Tibial artery (tissue), 4 donors: ENCODE measurements around the gene GRIN3A.
A peak's percentile ranks its signal among the peaks of the same experiment; 100 is the strongest.

Experiments
- DNase-seq, 2 donors: peaks; one replicate each; pipeline ENCODE4 v3.0.0-alpha.2; 2019
- H3K27ac ChIP-seq, 2 donors: fragments of 200-600 bp; sonication (generic) in 1 of 2; 1 replicate in 1 of 2; 2 replicates in 1 of 2; pipeline ENCODE4 v1.5.1; 2018 to 2019; ENCODE audit warnings: mild to moderate bottlenecking in 1 of 2
- H3K27me3 ChIP-seq, 2 donors: fragments of 200-600 bp; sonication (generic) in 1 of 2; one replicate each; pipeline versions ENCODE4 v1.5.1 to v1.6.0; 2016 to 2019
- H3K36me3 ChIP-seq, 3 donors: fragments of 200-600 bp; sonication (generic) in 2 of 3; one replicate each; pipeline ENCODE4 v1.5.1; 2016 to 2019; ENCODE audit warnings: mild to moderate bottlenecking in 2 of 3
- H3K4me1 ChIP-seq, 4 donors: fragments of 200-600 bp; sonication (generic) in 2 of 4; 1 replicate in 3 of 4; 2 replicates in 1 of 4; pipeline ENCODE4 v1.5.1; 2016 to 2019
- H3K4me3 ChIP-seq, 2 donors: fragments of 200-600 bp; sonication (generic) in 1 of 2; 1 replicate in 1 of 2; 2 replicates in 1 of 2; pipeline ENCODE4 v1.5.1; 2018 to 2019; ENCODE audit warnings: mild to moderate bottlenecking in 2 of 2
- H3K9me3 ChIP-seq, 3 donors: fragments of 200-600 bp; sonication (generic) in 1 of 3; one replicate each; pipeline ENCODE4 v1.5.1; 2016 to 2019
- intact Hi-C: fragments of 100-400 bp; cut with DNase I; formaldehyde crosslinking; loops from one replicate; pipeline ENCODE4 v1.15.0; 2023; ENCODE audit warnings: low total_unique reads
- TF ChIP-seq, protein P1 (sequence below), 2 experiments: fragments of 200-600 bp in 1 of 2; fragments of 450-650 bp in 1 of 2; IDR thresholded peaks; one replicate each; pipeline ENCODE4 v1.5.1; 2017 to 2019; ENCODE audit warnings: antibody characterized with exemption in 2 of 2, mild to moderate bottlenecking in 1 of 2, moderate library complexity in 1 of 2

The GRIN3A gene

DNA sequence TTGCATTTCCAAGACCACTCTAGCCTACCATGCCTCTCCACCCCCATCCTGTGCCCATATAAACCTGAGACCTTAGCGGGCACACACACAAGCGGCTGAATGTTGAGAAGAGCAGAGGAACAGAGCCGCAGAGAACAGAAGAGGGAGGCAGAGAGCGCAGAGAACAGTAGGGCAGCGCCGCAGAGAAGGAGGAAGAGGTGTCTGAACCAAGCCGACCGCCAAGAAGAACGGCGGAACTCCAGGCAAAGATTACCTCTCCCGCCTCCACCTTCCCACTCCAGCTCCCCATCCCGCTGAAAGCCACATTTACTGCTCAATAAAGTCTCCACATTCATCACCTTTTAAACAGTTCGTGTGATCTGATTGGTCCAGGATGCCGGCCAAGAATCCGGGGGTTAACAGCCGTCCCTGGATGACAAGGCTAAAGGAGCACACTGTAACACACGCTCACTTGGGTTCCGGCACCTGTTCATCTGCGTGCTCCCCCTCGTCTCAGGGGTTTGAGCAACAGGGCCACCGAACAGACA is 33.2 kb downstream of the GRIN3A start:
- Histone ChIP-seq H3K4me1 (no peaks in the 10 kb centered on the region), H3K9me3 (no peaks in the 10 kb centered on the region), H3K4me3 (peak overlapping the region in 1 of 2 donors; percentile 15), H3K27ac (no peak overlapping the region), H3K27me3 (no peaks in the 10 kb centered on the region), H3K36me3 (no peaks in the 10 kb centered on the region)
- TF ChIP-seq, protein P1, sequence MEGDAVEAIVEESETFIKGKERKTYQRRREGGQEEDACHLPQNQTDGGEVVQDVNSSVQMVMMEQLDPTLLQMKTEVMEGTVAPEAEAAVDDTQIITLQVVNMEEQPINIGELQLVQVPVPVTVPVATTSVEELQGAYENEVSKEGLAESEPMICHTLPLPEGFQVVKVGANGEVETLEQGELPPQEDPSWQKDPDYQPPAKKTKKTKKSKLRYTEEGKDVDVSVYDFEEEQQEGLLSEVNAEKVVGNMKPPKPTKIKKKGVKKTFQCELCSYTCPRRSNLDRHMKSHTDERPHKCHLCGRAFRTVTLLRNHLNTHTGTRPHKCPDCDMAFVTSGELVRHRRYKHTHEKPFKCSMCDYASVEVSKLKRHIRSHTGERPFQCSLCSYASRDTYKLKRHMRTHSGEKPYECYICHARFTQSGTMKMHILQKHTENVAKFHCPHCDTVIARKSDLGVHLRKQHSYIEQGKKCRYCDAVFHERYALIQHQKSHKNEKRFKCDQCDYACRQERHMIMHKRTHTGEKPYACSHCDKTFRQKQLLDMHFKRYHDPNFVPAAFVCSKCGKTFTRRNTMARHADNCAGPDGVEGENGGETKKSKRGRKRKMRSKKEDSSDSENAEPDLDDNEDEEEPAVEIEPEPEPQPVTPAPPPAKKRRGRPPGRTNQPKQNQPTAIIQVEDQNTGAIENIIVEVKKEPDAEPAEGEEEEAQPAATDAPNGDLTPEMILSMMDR (IDR thresholded peaks at IDR 0.05), result no peak
- DNase-seq, result peak in 1 of 2 donors; percentile 65
- intact Hi-C loops, result no loop called here

DNA sequence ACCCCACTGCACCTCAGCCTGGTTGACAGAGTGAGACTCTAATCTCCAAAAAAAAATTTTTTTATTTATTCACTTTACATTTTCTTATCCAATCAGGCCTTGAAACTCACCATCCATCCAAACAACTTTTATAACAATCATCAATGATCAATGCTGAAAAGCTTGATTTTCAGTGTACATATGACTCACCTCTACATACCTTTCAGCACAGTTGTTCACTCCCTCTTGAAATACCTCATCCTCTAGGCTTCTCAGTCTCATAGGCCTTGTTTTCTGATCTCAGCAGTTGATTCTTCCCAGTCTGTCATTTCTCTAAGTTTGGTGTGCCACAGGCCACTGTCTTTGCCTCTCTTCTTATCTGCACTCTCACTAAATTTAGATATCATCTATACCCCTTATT is 36.2 kb downstream of the GRIN3A start:
- Histone ChIP-seq H3K9me3 (peaks cover 0 to 10% (median 6%) of the 10 kb centered on the region in 3 donors), H3K4me3 (no peak overlapping the region), H3K4me1 (no peaks in the 10 kb centered on the region), H3K36me3 (no peaks in the 10 kb centered on the region), H3K27me3 (no peaks in the 10 kb centered on the region), H3K27ac (no peak overlapping the region)
- no peak for DNase-seq
- intact Hi-C loops, result no loop called here
- TF ChIP-seq, protein P1 (IDR thresholded peaks at IDR 0.05), result no peak

DNA sequence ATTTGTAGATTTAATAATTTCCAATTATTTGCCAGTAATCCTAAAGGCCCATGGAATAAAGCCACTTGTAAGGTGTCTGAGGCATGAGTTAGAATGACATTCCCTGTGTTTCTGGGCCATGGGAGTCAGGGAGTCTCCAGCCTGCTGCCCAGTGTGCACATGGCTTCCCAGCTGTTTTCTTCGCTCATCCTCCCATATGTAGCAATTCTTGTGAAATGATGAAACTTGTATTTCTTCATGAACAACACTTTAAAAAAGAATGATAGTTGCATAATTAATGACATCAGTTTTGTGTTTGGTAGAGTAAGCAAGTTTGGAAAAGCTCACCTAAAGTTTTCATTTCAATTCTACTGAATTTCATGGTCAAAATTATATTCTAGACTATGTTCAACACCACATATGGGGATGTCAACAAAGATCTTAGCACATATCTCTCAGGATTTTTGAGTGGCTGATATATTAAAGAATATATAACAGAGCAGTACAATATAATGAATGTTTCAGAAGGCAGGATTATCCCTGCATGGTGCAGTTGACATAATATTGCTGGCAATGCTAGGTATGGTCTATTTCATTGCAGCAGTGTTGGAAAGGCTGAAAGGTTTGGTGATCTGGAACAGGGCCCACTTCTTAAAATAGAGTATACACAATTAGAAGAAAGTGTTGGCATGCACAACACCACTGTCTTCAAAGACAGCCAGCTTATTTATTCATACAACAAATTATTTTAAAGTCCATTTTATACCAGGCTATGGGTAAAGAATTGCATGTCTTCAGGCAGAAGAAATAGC is 44.7 kb downstream of the GRIN3A start:
- H3K4me3 ChIP-seq, result no peak overlapping the region
- H3K4me1 ChIP-seq, result no peaks in the 10 kb centered on the region
- intact Hi-C loops, result no loop called here
- peaks cover 0 to 5% (median 0%) of the 10 kb centered on the region in 3 donors for H3K9me3 ChIP-seq
- no peaks in the 10 kb centered on the region for H3K36me3 ChIP-seq
- H3K27me3 ChIP-seq, result no peaks in the 10 kb centered on the region
- DNase-seq, result no peak
- H3K27ac ChIP-seq, result no peak overlapping the region
- TF ChIP-seq, protein P1 (IDR thresholded peaks at IDR 0.05), result no peak

DNA sequence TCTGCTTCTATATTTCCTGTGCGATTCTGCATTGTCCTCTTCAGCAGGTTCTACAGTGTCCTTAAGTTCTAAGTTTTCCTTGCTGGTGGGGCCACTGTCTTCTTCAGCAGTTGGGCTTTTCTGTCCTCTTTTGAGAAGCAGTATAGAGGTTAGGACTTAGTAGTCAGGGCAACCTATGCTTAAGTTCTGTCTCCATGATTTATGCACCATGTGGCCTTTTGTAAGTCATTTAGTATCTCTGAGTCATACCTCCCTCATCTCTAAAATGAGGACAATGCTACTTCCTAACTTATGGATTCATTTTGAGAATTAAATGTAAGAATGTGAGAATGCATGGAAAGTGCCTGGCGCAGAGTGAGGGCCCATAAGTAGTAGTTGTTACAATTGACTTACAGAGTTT is 46.8 kb downstream of the GRIN3A start:
- DNase-seq, result no peak
- H3K27ac ChIP-seq, result no peak overlapping the region
- intact Hi-C loops, result no loop called here

DNA sequence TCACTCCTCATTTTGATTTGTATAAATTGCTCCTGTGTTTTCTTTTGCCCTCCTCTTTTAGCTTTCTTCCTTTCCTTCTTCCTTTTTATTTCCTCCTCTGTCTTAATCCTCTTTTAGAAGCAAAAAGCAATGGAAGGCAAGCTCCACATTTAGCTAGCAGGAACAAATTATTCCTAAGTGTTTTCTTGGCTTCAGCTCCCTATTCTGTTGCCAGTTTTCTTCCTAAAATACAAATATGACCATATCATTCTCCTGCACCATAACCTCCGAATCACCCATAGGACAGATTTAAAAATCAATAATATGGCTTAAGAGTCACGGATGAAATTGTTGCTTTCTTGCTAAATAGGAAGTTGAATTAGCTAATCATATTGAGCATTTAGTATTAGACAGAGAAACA is 49.4 kb downstream of the GRIN3A start:
- Histone ChIP-seq H3K36me3 (no peaks in the 10 kb centered on the region), H3K9me3 (no peaks in the 10 kb centered on the region), H3K27me3 (no peaks in the 10 kb centered on the region), H3K27ac (no peak overlapping the region), H3K4me1 (no peaks in the 10 kb centered on the region), H3K4me3 (no peak overlapping the region)
- DNase-seq, result no peak
- TF ChIP-seq, protein P1 (IDR thresholded peaks at IDR 0.05), result no peak
- intact Hi-C loops, result no loop called here

More for the DNA sequence above, 46.8 kb downstream of the GRIN3A start:
- Histone ChIP-seq H3K27me3 (no peaks in the 10 kb centered on the region), H3K4me3 (no peak overlapping the region), H3K9me3 (no peaks in the 10 kb centered on the region), H3K4me1 (no peaks in the 10 kb centered on the region), H3K36me3 (no peaks in the 10 kb centered on the region)
- TF ChIP-seq, protein P1 (IDR thresholded peaks at IDR 0.05), result no peak
